CD4-positive, alpha-beta T cell treated with Interleukin-17A for 1 hour (primary cell): ENCODE results near the gene IGF1R.

Experiments used
- DNase-seq: peaks from one replicate; pipeline ENCODE4 v3.0.0-alpha.2; 2020

The IGF1R gene

DNA sequence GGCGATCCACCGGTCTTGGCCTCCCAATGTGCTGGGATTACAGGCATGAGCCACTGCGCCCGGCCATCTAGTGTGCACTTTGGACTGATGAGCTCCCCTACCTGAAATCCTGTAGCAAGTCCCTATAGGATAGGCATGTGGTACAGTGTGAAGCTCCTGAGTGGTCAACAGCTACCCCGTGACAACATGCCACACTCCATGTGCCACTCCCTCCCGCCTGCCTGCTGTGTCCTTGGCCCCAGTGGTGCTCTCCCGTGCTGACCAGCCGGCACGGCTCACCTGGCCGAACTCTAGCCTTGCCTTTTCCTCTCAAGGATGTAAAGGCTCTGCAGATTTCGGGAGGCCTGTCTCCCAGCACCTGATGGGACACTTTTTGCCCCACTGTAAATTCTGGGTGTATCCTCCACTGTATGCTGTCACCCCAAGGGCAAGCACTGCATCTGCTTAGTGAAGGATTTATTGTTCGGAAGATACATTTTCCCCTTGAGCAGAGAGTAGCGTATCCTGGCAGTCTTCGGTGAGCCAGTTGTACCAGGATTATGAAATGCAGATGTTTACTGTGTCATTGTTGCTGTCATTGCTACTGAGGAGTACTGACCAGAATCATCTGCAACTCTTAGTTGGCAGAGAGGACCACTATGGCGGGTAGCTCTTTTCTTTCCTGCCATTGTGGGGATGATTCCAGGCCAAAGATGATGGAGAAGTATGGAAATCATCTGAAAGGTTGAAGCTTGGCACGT, 64.7 kb downstream of the IGF1R start:
- DNase-seq: no peak

DNA sequence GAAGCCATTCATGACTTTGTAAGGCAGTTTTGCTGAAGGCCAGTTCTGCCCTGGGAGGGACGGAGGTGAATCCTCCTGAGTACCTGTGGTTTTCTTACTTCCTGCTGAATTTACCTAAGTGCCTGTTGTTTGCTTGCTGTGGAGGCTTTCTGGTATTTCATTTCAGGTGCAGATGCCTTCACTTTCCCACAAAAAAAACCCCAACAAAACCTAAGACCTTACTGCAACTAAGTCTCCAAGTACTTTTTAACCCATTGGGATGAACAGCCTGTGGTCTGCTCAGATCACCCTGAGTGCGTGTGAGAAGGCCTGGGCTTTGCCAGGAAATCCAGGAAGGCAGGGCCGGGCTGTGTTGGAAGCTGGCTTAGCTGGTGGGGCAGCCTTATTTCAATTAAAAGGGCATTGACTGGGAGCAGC, 65.3 kb downstream of the IGF1R start:
- peak; percentile 18 for DNase-seq

DNA sequence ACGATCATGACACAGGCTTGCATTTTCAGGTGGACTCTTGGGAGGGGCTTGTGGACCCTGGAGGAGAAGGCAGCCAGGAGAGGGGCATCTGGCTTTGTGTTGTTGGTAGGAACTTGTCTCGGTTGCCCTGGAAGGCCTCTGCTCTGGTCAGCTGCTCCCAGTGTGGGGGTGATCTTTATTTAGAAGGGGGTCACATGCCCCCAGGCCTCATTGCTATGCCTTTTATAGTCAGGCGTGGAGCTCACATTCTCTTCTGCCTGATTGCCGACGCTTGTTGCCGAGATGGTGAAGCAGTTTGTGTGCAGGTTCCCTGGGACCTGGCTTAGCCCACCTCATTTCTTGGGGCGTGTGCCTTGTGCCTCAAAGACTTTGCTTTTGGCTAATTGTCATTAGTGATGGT, 66.6 kb downstream of the IGF1R start:
- no peak for DNase-seq

DNA sequence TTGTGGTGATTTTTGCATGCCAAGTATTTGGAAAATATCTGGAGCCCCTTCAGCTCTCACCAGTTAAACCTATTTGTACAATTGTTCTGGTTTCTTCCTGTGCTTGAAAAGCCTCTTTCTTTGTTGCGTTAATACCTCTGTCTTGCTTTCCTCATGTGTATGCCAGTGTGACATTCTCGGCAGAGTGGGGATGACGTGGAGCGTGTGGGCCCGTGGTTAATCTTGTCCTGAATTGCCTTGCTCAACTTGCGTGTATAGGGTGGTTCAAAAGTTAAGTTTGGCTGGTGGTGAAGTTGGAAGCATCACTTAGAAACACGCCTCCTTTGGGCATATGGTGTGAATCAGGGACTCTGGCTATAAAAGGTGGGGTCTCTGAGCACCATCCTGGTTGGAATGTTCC, 67.1 kb downstream of the IGF1R start:
- DNase-seq: no peak

DNA sequence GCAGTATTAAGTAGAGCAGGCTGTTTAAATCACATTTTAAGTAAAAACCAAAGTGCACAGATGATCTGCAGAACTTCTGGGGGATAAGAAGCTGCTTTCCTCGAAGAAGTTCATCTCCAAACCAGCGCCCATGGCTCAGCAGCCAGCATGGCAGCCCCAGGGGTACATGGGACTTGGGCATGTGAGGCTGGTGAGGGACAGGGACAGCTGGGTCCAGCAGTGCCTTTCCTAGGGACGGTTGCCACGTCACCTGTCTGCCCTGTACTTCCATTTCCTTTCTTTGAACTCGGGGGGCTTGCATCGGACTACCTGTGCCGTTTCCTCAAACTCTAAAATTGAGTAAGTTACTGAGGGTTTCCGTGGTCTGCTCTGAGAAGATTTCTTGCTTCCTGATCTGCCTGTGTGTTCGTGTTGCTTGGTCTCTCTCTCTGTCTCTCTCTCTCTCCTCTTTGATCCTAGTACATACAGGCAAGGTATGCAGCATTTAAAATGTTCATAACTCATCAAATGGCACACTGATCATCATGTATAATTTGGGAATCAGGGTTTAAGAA, 67.6 kb downstream of the IGF1R start:
- DNase-seq: no peak

DNA sequence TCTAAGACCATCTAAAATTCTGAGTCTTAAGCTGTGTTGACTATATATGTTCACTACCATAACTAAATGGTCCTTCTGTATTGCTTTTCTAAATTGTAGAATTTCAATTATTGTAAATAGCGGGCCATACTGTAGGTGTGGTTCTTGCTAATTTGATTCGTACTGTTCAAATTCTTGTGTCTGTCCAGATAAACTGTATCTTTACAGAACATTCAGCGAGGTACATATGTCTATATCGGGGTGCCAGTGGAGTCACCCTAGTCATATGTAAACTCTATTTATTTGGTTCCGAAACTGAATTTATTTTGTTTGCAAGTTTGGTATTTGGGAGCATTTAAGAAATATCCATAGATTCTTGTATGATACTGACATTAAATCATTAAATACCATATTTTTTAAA, 69.0 kb downstream of the IGF1R start:
- DNase-seq: no peak

DNA sequence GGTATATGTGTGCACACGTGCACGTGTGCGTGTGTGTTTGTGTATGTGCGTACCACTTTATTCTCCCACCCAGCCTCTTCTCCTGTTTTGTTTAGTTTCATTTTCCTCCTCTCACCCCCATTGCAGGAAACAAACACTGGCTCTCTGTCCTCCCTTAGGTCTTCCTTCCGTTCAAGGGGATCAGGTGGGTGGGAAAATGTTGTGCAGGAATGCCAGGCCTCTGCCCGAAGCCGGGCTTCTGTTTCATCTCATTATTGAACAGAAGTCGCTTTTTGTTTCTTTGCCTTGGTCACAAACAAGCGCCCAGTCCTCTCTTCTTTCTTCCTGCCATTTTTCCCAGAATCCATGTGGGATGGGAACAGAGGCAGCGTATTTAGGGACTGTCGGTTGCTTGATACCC, 69.6 kb downstream of the IGF1R start:
- DNase-seq: no peak

DNA sequence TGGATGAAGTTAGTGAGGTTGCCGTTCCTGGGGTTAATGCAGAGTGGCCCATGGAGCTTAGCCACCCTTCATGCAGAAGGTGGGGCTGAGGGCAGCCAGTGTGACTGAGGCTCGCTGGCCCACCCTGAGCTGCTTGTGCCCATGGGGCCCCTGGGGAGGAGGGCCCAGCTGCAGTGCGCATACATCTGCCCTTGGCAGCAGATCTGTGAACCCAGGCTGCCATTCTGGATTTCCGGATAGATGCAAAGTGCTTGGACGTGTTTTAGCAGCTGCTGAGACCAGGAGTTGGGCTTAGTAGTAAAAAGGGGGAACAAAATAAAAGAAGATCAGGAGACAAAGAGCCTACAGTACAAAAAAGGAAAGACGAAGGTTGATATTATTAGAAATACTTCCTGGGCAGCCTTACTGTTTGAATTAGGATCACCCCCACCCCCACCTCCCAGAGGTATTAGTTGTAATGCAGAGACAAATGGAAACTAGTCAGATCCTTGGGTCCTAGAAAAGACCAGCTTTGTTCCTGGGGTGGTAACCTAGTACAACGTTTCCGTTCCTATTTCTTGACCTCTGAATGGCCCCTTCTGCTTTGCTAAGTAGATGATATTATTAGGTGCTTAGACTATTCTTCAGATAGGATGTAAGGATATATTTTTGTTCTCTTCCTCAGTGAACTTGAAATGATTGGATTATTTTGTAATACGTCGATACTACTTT, 70.2 kb downstream of the IGF1R start:
- no peak for DNase-seq

DNA sequence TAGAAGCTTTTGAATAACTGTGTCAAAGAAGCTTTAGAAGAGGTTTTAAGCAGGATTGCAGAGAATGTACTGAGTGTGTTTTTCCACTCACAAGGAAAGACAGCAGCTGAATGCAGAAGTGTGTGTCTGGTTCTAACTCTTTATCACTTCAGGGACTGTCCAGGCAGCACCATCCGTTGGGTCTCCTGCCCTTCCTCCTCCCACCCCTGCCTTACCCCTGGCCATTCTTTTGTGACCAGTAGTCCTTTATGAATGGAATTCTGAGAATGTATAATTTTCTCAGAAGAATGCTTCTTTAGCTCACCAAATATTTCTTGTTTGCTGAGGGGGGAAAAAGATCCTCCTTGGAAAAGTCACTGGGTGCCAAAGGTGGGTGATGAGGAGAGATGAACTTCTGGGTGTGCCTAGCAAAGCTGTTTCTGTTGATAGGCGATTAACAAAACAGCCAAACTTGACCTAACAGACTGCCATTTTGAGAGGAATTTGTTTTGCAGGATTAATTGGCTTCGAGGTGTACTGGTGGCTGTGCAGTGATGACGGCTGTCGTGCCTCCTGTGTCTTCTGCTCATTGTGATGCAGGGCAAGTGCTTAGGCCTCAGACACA, 70.9 kb downstream of the IGF1R start:
- DNase-seq: no peak

DNA sequence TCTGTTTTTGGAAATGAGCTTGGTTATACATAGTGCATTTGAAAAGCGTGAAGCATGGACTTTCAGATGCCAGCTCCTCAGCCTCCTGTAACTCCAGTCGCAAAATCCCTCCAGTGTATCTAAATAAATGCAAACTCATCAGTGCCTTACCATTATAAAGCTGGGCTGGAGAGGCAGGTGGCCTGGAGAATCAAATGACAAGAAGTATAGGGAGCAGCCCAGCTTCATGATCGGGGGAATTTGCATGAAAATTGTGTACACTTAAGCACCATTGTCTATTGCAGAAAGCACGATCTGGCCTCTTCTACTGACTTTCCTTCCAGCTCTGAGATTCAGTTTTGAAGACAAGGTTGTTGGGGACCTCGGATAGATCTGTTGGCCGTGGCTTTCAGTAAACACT, 71.7 kb downstream of the IGF1R start:
- DNase-seq: no peak

DNA sequence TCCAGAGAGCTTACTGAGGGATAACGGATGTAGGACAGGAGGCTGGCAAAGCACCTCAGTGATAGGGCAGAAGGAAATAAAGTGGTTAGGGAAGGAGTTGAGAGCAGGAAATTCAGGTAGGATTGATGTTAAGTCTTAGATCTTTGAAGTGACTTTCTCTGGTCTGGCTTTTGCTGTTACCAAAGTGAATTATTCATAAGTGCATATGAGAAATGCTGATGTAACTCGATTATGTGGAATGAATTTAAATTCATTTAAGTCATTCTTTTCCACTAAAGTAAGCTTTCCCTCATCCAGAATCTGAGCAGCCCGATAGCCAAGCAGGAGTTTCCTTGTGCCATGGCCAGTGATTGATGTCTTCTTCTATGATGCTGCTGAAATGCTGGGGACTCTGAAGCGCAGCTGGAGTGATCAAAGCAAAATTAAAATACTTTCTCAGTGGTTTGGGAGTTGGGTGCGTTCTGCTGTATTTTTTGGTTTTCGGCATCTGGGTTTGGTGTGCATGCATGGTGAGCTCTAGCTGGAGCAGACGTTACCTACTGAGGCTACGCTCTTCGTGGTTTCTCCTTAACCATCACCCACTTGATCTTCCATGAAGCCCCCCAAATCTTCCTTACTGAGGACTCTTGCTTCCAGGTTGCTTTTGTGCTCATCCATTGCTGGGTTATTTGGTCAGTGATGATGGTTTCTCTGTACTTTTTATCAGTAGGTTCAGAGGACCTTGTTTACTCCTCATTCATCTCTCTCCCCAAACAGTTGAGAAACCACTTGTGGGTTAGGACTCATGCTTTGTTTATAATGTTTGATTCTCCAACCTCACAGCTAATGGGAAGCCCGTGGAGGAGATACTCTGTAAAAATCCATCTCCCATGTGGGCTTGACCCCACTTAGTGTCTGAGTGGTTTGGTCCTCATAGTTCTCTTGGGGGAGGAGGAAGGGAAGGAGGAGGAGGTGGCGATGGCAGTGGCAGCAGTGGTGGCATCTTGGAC, 72.5 kb downstream of the IGF1R start:
- no peak for DNase-seq

DNA sequence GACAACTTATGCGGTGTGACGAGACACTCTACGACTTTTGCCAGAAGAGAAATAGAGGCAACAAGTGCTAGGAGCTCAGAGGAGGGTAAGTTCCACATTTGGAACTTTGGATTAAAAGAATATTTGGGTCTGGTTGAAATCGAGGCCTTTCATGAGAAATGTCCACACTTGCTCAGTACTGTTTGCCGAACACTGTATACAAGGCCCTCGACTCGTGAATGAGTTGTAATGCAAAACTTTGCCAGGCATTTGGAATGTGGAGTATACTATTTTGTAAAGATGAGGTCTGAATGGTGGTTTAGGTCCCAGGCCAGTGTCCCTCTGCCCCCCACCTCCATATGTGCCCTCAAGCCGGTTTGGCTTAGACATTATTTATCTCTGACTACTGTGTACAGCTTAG, 73.9 kb downstream of the IGF1R start:
- DNase-seq: no peak

DNA sequence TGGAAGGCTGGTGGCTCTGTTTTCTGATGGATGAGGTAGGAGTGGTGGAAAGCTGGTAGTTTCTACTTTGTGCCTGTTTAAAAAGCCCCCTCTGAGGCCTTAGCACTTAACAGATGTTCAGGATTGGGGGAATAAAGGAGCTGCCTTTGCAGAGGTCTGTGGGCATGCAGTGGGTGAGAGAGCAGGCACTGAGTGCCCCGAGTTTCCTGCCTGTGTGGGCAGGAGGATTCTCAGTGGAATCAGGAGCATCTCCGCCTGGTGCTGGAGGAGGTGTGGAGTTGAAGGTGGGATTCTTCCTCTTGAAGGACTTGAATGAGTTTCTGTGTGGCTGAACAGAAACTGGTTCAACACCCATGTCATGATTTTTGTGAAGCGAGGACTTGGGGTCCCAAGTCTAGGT, 74.3 kb downstream of the IGF1R start:
- DNase-seq: no peak

DNA sequence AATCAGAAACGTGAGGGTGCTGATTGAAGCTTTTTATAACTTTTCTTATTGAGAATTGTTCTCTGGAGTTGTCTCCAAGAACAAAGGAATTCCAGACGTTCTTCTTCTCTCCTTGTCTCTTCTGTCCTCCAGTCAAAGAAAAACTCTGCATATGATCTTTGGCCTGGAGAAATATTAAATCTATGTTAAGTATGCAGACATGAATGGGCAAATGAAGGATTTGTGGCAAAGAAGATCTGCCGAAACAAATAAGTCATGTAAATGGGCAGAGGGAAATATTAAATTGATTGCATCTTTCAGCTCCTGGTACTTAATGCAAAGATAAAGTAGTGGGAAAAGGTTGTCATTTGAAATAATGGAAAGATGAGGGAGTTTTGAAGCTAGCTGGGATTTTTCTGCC, 74.9 kb downstream of the IGF1R start:
- no peak for DNase-seq

DNA sequence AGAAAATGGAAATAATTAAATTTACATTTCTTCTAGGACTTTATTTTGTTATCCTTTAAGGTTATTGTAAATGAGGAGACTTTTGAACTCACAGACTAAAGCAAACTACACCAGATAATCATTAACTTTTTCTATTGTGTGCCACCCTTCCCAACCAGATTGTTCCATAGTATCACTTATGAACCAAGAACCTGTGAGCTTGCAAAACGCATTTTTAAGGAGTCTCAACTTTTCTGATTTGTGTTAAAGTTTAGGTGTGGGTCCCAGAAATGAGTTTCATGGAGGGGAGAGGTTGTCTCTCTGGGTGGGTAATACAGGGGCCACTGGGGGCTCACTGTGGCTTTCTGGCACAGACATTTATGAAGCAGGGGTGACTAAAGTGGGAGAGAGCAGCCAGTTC, 75.7 kb downstream of the IGF1R start:
- no peak for DNase-seq

DNA sequence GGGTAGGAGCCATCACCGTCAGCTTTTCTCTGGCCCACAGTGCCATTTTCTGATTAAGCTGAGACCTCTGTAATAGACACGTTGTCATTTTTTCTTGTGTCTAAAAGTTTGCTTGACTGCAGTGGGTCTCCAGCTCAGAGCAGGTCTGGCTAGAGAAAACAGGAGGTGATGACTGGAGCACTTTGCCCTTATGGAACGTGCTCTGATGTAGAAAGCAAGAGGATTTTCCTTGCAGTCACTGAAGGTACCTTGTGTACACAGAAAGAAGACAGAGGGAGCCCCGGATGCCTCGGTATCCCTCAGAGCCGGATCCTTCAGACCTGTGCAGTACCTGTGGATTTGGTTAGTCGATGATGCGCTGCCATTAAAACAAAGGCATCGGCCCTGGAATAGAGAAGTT, 76.2 kb downstream of the IGF1R start:
- no peak for DNase-seq

DNA sequence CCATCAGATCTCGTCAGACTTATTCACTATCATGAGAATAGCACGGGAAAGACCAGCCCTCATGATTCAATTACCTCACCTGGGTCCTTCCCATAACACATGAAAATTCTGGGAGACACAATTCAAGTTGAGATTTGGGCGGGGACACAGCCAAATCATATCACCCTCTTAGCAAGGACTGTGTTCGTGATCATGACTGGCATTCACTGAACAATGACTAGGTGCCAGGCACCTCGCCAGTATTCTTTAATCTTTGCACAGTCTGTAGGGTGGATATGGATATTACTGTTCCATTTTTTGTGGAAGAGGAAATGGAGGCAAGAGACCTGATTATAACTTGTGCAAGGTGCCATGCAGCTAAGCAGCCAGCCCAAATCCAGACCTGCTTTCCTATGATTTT, 77.5 kb downstream of the IGF1R start:
- DNase-seq: no peak

DNA sequence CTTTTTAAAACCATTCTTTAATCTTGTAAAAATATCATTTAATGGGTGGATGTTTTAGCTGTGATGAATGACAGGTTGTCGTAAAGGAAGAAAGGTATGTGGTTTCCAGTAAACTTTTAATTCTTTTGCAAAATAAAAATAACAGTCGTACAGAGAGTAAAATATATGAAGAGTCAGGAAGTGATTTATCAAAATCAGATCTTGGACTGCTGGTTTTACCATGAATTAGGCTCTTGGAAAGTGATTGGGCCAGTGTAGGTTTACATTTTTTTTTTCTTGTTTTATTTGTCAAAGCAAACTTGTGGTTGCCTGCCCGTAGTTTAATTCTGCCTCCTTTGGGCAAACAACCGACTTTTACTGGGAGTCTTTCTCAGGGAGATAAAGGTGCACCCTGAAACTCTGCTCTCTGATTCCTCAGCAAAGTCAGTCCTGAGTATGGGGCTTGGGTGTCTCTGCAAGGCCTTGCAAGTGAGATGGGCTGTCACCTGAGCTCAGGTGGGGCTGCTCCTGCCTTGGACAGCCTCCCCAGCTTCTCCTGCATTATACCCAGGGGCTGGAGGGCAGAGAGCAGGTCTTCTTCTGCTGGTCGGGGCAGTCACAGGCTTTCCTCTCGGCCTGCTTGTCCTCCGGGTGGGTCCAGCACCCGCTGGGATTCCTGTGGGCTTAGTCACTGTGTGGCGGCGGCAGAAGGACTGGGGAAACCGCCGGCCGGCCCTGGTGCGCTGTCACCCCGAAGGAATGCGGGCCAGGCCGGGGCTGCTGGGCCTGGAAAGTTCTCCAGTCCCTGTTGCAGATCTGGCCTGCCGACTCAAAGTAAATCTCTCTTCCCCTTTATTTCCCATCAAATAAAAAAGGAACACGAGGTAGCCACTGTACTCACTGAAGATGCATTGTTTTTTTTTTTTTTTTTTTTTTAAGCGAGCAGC, 79.0 kb downstream of the IGF1R start:
- no peak for DNase-seq

DNA sequence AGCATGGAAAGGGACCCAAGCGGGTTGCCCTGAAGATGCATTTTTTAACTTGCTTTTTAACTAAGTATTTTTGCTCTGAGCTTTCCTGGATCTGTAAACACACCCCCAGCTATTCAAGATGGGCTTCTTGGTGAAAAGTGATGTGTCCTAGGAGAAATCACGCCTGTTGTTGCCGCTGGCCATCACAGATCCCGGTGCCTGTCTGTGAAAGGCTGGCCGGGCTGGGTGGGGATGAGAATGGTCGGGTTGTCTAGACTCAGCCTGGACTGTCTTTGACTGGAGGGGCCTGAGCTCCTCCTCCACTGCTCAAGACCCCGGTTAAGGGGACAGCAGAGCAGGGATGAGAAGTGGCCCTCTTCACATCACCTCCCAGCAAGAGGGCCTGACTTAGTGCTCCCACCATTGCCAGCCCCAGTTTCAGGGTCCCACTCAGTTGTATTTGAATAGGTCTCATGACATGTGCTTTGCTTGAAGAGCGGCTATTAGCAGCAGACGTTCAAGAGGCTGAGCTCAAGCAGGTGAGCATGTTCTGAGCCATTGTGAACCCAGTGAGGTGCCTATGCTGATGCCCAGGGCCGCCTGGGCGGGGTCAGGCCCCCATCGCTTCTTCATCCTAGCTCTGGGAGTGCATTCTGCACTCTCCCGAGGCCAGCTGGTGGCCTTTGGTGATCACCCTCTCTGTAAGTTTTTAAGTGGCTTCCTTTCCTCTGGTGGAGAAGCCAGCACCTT, 79.9 kb downstream of the IGF1R start:
- DNase-seq: no peak

DNA sequence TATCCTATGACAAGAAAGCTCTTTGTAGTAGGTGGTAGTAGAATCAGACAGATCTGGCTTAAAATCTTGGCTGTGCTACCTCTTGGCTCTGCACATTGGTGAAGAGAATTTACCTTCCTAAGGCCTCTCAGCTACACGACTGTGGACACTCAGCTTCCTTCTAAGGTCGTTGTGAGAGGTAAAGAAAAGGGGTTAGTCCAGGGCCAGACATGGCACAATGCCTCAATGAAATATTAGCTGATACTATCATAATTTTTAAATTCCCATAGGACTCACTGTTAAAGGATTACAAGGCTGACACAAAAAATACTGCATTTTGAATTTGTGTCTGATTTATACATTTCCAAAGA, 80.4 kb downstream of the IGF1R start:
- DNase-seq: no peak

DNA sequence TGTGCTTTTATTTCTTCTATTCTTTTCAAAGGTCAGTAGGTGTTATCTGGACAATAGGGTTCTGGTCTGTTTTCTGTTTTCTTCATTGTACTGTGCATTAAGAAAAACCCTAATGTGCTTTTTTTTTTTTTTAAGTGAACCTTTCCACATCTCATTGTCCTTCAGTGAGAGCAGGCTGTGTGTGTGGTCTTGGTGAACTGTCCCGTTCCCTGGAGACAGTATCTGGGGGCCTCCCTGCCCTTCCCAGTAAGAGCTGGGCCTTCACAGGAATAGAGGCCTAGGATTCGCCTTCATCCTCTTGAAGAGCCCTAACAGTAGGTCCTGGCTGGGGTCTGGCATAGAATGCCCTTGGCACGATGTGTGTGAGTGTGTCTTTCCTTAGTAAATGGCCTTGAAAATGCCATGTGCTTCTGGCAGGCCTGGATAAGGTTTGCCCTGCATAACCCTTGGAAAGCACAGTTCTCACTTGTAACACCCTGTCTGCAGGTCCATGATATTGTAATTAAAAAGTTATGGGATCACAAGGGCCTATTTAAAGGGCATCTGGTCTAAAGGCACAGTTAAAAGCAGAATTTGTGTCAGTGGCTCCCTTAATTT, 81.2 kb downstream of the IGF1R start:
- DNase-seq: no peak
